CD4-positive, alpha-beta T cell treated with Interleukin-6 for 4 hours (primary cell): Measurements from ENCODE around the gene MAP1B.
A peak's percentile ranks its signal among the peaks of the same experiment; 100 is the strongest.

Source experiments
- DNase-seq: peaks from one replicate; pipeline ENCODE4 v3.0.0-alpha.2; 2020; ENCODE audit warnings: mixed read lengths

The MAP1B gene

DNA sequence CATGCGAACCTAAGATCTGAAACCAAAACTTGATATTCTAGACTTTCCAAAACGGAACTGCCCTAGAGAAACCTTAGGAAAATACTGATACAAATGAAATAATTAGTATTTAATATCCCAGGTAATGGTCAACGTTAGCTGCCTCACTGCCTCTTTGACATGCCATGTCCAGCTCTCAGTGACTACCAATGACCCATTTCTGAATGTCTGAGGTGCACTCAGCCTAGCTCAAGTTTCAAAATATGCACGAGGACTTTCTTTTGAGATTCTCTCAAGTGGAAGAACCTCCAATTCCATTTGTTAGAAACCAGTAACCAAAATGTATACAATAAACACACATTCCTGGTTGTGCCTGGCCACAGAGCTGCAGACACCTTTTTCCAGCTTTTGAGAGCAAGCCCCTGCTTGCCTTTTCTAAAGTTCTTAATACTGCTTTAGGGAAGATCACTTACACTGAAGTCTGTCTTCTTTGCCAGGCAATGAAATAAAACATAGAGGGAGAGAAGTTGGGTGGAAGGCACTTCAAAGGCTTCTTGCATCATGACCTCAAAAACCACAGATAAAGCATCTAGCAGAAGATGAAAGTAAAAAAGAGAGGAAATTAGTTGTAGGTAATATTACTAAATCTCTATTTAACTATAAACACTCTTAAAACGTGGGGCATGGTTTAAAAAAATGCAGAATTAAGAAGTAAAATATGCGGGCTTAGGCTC is 124.9 kb downstream of the MAP1B start:
- no peak for DNase-seq

DNA sequence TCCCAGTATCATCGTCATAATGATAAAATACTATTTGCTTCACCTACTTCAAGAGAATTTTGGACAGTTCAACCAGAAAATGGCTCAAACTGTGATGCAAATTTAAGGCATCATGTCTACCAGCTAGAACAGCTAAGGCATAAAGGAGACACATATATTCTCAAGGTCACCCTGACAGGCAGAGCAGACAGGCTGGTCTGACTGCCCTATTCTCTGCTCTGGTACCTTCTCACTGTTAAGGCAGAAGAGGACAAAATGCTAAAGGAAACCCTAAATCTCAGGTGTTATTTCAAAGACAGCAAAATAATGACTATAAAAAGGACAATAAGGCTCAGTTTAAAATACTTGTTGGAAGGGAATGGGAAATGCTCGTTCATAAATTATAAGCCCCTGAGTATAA is 125.6 kb downstream of the MAP1B start:
- DNase-seq, result no peak

DNA sequence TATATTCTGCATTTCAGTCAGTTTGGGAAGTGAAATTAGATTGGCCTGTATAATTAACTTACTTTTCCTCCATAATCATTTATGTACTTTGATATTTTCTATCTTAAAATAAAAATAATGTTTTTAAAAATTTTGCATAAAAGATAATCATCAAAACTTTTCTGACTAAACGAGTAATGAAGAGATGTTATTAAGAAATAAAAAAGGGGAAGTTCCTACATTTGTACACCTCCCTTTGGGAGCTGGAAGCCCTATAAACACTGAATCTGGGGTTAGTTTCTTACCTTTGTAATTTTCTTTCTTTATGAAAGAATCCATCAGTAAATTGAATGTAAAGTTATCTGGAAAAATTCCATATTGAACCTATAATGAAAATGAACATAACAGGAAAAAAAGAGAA is 126.6 kb downstream of the MAP1B start:
- DNase-seq, result no peak

DNA sequence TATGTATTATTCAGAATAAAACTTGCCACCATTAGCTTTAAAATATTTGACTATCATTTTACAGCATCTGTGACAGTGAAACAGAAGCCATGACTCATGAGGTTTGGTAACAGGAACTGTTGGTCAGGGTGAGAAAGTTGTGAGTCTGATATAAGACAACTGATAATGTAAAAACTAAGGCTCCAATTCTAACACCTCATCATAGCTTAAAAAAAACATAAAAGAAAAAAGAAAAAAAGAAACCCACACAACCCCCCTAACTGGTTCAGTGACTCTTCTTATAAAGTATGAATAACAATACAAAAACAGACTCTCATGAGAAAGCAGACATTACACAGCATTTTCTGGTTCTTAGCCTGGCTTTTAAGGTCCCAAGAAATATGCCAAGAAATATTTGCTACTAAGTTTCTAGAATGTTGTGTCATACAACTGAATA is 127.0 kb downstream of the MAP1B start:
- DNase-seq, result peak; percentile 24

DNA sequence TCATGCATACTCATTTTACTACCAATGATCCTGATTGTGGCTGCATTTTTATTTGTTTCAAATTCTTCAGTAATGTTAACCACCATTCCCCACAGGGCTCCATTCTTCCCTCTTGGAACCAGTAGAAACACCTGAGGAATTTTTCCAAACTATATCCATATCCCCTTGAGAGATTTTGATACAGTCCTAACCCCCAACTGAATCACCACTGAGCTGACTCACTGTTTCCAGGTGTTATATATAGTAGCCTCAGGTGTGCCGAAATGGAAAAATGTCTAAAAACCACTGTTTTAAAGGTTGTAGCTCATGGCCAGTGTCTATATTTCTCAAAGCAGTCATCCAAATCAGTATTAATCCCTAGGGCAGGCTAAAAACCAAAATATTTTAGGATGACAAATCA is 127.6 kb downstream of the MAP1B start:
- DNase-seq, result no peak

DNA sequence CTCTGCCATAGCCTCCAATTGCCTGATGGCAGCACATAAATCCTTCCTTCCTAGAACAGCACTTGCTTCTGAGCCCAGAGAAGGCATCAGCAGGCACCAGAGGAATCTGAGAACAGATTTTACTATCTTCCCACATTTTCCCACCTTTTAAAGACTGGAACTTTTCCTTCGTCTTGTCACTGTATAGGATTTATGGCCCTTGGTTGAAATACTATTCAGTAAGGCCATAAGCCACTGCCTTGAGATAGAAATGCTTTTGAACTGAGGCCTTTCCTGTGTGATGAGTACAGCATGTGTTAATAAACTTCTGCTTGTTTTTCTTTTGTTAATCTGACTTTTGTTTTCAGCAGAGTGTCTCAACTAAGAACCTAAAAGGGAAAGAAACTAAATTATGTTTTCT is 128.4 kb downstream of the MAP1B start:
- DNase-seq, result no peak

DNA sequence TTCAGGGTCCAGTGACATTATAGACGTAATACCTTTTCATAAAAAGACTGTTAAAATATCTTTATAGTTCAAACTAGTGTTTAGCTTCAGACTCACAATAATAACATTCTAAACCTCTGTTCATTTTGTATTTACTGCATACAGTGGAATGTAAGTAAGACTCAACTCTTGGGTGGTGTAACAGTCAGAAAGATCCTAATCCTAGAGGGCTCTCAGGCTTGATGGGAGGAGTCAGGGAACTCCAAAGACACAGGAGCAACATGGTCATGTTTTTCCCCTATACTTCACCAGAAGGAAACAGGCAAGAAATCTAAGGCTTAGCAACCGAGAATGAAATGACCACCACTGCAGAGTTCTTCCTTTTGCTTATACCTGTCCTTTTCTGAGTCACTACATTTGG is 130.1 kb downstream of the MAP1B start:
- DNase-seq, result no peak

DNA sequence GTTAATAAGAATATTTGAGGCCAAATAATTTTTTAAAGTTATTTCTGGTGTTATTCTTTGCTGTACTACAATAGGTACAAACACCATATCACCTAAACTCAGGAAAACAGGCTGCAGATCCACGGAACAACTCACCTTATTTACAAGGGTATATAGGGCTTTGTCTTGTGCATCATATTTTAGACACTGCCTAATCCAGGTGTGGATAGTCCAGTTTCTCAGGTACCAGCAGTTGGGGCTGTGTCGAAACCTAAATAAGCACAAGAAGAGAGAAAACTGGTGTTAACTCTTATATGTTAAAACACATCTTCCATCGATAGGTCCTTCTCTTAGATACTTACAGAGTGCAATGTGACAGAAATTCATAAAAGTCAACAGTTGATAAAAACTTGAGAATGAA is 130.6 kb downstream of the MAP1B start:
- no peak for DNase-seq

DNA sequence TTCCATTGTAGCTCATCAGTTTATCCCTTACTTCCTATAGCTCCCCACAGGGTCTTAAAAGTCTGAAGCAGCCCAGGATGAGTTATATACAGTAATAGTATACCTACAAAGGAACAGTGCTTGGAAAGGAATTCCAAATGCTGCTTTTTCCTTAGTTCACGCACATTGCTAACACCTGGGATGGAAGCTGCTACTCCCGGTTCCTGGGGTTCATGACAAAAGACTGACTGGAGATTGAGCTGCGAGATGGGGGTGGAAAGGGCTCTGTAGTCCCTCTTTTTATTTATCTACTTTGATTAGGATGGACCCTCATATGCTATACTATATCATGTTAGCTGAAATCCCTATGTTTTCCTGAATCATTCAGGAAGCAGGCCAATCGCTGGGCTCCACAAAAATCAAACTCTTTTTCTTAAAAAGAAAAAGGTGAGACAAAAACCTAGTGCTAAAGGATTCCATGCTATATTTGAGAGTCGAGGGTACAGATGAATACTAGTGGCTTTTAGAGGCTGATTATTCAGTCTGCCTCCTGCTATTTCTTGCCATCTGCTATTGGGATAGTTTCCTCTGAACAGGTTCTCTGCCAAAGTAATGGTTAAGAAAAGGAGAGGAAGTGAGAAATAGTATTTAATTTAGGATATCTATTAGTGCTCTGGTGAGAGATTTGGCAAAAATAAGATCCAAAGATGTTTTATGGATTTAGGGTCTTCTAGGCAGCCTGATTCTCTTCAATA is 131.6 kb downstream of the MAP1B start:
- no peak for DNase-seq

DNA sequence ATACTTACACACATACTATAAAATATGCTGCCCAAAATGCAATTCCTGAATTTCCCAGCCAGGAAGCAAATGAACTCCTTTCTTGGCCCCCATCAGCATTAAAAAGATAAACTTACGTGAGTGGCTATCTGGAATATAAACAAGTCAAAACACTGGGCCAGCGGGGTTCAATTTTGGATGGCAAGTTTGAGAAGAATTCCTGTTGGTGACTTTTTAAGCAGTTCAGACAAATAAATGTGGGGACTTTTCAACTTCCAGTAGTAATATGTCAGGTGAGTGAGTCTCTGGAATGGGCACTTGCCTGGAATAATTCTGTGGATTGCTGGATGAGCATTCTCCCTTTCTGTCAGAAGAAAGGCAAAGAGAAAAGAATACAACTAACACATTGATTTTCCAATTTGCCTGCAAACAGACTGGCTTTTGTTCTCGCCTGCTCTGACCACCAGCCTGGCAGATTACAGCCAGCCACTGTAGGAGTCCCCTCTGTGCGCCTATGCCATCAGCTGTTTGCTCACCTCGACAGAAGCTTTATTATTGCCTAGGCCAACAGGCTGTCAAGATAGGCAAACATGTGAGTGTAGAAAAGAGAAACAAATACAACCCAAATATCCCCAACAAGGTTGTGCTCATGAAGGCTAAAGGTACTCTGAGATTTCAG is 134.2 kb downstream of the MAP1B start:
- DNase-seq, result no peak

DNA sequence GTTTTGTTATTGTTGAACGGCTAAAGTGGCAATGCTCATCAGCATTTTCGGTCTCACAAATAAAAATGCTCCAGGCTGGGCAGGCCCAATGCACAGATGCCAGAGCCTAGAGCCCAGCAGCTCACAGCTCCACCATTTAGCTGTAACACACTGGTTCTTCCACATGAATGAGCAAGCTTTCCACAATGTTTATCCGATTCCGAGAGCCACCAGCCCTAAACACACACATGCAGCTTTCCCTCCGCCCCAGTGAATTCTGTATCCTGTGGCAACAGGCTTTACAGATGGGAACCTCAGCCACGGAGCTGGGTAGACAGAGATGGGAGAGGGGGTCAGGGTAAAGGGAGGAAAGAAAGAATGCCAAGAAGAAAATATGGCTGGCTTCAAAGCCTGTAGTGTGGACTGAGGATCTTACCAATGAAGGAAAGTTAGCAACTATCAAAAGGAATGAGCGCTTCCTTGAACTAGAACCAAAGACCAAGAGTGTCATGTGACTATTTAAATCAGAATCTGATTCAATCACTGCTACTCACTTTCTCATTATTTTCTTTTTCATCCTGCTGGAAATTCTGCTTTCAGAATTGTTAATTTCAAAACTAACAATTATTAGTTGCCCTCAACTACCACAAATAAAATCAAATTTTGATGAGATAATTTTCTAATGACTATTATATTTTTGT is 135.7 kb downstream of the MAP1B start:
- no peak for DNase-seq

DNA sequence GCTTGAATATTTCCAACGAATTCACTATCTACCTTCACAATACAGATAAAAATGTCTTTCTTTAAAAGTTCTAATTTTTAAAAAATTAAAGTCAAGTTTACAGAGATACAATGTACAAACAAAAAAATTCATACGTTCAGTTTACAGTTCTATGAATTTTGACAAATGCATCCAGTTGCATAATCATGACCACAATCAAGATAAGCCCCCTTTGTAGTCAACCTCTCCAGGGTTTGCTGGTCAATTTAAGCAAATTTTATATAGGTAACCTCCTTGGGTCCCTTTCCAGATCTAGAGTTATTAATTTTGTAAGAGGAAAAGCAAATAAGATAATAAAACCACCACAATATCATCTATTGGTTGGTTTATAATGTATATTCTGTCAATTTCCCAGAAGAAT is 136.4 kb downstream of the MAP1B start:
- DNase-seq, result no peak

DNA sequence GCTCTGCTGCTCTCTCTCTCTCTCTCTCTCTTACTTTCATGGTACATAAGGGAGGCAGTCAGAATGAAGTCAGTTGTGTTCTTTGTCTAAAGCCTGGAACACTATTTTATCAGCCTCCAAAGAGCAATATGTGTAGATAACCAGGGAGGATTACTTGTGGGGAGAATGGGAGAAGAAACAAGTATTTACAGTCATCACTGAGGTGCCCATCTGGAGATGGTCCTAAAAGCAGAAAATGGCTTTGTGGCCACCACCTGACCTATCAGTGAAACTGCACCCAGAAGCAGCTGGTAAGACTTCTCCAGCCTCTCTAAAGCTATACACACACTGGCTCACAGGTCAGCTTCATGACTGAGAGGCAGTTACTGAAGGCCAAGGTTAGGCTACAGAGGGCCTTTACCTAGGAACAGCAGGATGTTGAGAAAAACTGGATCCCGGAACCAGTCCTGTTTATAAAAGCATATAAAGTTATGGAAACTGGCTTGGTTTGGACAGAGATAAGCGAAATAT is 137.6 kb downstream of the MAP1B start:
- DNase-seq, result no peak

DNA sequence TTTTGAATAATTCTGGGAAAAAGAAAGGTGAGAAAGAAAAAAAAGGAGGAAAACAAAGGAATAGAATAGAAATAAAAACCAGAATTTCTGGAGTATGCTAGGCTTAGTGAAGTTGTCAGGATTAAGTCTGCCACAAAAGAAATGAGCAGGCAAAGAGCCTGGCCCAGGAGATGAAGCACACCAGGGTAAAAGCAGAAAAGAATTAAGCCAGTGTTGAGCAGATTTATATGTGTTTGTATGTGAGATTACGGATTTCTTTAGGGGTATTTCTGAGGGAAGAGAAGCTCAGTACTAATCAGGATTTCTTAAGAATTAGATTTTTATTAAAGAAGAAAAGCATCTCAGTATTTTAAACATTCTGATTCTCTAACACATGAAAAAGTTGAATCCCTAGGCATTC is 138.3 kb downstream of the MAP1B start:
- DNase-seq, result no peak

DNA sequence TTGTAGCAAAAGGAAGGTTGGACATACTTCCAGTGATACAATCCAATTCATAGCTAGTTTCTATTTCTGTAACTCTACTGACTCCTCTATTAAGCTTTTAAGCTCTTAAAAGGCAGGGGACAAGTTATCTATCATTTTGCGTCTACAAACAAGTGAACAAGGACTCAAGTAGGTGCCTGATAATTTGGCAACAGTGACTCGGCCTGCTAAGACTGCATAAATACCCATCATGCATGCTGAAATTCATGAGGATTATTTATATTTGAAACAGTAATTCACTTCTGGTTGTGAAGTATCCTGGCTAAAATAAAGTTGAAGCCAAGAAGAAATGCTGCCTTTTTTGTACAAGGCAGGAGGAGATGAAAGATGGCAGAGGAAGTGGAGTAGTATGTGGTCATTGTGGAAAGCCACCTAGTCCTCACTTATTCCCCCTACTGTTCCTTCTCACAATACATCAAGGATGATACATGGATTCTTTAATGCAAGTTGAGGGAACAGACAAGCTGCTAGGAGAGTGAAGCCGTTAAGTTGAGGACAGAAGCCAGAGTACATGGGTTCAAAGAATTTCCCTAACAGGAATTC is 138.8 kb downstream of the MAP1B start:
- no peak for DNase-seq

DNA sequence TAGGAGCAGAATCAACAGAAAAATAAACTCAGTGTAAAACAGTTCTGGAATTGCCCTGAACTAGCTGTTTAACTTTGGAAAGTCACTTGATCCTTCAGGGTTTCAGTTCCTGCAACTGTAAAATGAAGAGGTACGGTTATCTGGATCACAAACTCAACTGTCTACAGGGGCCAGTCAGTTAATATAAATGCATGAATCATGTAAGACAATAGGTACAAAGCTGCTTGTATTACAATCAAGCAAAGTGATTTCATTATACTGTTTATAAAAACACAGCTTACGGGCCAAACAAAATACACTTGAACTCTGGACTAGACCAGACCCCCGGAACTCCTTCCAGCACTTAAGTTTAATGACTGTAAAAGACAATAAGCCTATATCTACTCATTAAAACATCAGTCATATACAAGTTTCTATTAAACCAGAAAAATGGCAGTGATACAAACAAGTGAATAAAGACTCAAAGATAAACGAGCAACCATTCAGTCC is 139.7 kb downstream of the MAP1B start:
- DNase-seq, result no peak

DNA sequence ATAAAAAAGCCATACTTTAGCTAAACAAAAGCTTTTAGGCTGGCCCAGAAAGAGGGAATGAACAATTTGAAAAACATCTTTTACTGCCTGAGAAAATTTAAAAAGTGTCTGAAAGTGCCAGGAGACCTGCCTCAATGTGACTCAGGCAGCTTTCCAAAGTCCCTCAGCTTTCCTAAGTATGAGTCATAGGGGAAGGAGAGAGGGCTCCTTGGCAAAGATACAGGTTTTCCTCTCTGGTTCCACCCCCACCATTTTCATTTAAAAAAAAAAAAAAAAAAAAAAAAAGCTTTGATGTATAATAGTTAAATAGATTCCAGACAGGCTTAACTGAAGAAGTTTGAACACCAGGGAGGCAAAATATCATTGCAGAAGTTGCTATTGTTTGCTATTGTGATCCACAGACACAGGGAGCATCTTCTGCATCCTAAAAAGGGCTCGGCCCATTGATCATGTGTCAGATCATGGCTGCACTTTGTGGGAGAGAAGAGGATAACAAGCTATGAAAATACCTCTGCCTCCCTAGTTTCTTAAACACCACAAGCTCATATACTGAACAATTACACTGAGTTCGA is 141.2 kb downstream of the MAP1B start:
- DNase-seq, result no peak

DNA sequence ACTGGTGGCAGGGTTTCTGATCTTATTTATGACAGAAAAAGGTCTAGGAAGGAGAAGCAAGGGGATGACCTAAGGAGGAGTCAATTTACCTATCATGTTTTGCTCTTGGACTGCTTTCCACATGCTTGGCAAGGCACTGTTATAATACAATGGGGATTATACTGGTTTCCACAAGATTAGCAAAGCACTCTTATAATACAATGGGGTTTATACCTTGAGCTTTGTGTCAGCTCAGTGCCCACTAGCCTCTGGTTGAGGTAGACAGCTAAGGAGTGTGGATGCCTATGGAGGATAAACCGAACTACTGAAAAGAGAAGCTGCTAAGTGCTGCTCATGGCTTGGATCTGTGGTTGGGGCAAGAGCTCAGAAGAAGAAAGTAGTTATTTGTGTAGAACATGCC is 144.1 kb downstream of the MAP1B start:
- DNase-seq, result no peak

DNA sequence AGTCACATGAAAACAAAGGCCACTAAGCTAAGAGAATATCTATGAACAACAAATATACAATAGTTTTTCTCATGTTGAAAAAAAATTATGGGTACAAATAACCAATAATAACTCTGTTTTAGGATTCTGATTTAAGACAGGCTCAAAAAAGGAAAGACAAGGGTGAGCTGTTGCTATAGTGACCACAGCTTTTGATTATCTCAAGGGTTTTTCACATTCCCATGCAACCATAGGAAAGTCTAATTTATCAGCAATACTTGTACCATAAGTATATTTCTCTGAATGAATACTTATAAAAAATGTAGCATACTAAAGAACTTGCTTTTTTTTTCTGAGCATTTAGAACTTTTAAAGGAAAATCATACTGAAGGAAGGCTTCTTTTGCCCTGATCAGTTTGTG is 144.7 kb downstream of the MAP1B start:
- DNase-seq, result no peak

DNA sequence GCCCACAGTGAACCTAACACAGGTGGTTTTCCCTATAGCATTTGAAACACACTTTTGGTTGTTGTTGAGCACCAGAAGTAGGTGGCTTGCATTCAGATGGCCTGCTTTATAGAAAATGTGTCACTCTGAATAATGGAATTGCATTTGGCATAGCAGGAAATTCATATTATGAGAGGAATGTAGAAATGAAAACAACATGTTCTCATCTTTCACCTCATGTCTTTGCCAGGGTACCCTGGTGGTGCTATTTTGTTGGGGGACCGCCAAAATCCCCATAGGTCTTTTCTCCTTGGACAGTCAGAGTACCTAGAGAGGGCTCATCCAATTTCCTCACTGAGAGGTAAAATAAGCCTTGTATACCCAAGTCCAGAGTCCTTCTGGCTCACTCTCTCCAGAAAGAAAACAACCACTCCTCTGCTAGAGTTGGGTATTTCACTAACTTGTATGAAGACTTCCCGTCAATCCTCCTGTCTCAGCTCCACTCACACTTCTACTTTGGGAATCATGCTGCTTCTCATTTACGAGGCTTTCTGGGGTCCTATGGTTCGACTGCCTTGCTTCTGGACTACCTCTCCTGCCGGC is 145.4 kb downstream of the MAP1B start:
- no peak for DNase-seq

DNA sequence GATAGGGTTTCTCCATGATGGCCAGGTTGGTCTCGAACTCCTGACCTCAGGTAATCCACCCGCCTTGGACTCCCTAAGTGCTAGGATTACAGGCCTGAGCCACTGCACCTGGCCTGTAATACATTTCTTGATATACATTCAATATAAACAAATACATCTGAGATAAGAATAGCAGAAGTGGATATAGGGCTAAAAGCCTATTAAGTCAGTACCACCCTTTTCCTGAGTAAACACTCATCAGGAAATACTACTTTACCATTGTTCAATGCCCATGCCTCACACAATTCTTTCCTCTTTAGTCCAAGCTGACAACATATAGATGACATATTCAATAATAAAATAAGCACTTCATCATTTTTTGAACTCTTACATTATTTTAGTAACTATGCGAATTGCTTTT is 148.0 kb downstream of the MAP1B start:
- DNase-seq, result no peak

DNA sequence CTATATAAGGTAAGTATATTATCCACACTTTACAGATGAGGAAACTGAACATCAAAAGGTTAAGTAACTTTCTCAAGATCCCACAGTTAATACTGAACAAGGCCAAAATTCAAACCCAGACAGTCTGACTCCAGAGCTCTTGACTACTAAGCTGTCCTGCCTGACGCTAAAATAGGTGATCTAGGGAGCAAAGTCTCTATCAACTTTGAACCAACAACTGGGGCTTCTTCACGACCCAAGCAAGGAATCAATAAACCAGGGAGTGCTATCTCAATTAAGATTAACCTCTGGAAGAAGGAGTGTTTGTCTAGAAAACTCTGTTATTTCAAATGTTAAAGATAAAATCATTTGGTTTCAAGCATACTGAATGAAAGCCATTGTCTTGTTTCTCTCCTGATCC is 148.4 kb downstream of the MAP1B start:
- DNase-seq, result no peak
